HG03439 (cell line): ENCODE results near the gene FXYD7.
"Not testable (repeated sequence)": the region's sequence is repeated elsewhere in the genome, so short reads cannot be mapped to it uniquely, and the experiment has no call there.

Experiments
- ATAC-seq: cut with Tn5 transposase; IDR thresholded peaks from one replicate; pipeline ENCODE4 v1.9.1; 2021; ENCODE audit warnings: mild to moderate bottlenecking, moderate library complexity; ENCODE audit not compliant: unreplicated experiment

FXYD7 gene

GRCh38 chr19:35142606-35143230 is 337 bp upstream of the FXYD7 start:
- no peak for ATAC-seq

- ATAC-seq: no peak
These were observed 763 bp downstream of the FXYD7 start for GRCh38 chr19:35143818-35144217.

GRCh38 chr19:35144259-35144599 is 1.2 kb downstream of the FXYD7 start:
- no peak for ATAC-seq

- ATAC-seq: no peak
These were observed 1.8 kb downstream of the FXYD7 start for GRCh38 chr19:35144600-35145436.

GRCh38 chr19:35146746-35147459 is 3.8 kb downstream of the FXYD7 start:
- no peak for ATAC-seq

GRCh38 chr19:35149463-35149862 is 6.4 kb downstream of the FXYD7 start:
- ATAC-seq: no peak

GRCh38 chr19:35150445-35150844 is 7.4 kb downstream of the FXYD7 start:
- ATAC-seq: no peak

GRCh38 chr19:35151273-35152065 is 8.4 kb downstream of the FXYD7 start:
- ATAC-seq: no peak

- ATAC-seq: not testable (repeated sequence)
These were observed 10.1 kb downstream of the FXYD7 start for GRCh38 chr19:35153129-35153522.

GRCh38 chr19:35153701-35154524 is 10.9 kb downstream of the FXYD7 start:
- no peak for ATAC-seq

- ATAC-seq: no peak
These were observed 11.7 kb downstream of the FXYD7 start, which contains the start of gene FXYD5 for GRCh38 chr19:35154525-35155406. Gene FXYD5 (plus strand): TSS chr19:35154735. CDS start chr19:35155551, 816 bp downstream.

- ATAC-seq: no peak
These were observed 12.4 kb downstream of the FXYD7 start for GRCh38 chr19:35155441-35155840.

GRCh38 chr19:35155981-35156672 is 13.1 kb downstream of the FXYD7 start:
- ATAC-seq: no peak

GRCh38 chr19:35156673-35157014 is 13.6 kb downstream of the FXYD7 start:
- no peak for ATAC-seq

GRCh38 chr19:35157431-35157830 is 14.4 kb downstream of the FXYD7 start:
- ATAC-seq: no peak

- no peak for ATAC-seq
These were observed 16.6 kb downstream of the FXYD7 start for GRCh38 chr19:35159606-35160005.

- no peak for ATAC-seq
These were observed 17.8 kb downstream of the FXYD7 start for GRCh38 chr19:35160629-35161433.

- no peak for ATAC-seq
These were observed 18.3 kb downstream of the FXYD7 start for GRCh38 chr19:35161434-35161743.
